Stimulated activated naive B cell treated with anti-CD40 and anti-IgM and Interleukin-4, amounts not matched to agents 10 μg/mL and 1 μg/mL and 100 μg/mL, for 72 hours (primary cell): ENCODE results near the gene THAP12.
"Not testable (repeated sequence)": the region's sequence is repeated elsewhere in the genome, so short reads cannot be mapped to it uniquely, and the experiment has no call there.

Source experiments
- ATAC-seq, 2 donors: fragments of 150-1000 bp; cut with Tn5 transposase; replicated peaks; 2 replicates each; pipeline ENCODE4 v1.10.0; 2021; ENCODE audit warnings: moderate library complexity in 1 of 2
- DNase-seq: peaks from one replicate; pipeline ENCODE4 v3.0.0; 2021
- H3K27ac Mint-ChIP-seq: one replicate; pipeline ENCODE4 v1.8.0; 2022; ENCODE audit warnings: mild to moderate bottlenecking, mixed read lengths
- H3K27me3 Mint-ChIP-seq, 2 donors: one replicate each; pipeline ENCODE4 v1.8.0; 2022; ENCODE audit warnings: mixed read lengths in 2 of 2
- H3K36me3 Mint-ChIP-seq, 2 donors: one replicate each; pipeline ENCODE4 v1.8.0; 2022; ENCODE audit warnings: mixed read lengths in 2 of 2, mild to moderate bottlenecking in 1 of 2
- H3K4me1 Mint-ChIP-seq, 2 donors: one replicate each; pipeline ENCODE4 v1.8.0; 2022; ENCODE audit warnings: mixed read lengths in 2 of 2, mild to moderate bottlenecking in 1 of 2
- H3K4me3 Mint-ChIP-seq, 2 donors: one replicate each; pipeline ENCODE4 v1.8.0; 2022; ENCODE audit warnings: mild to moderate bottlenecking in 2 of 2, mixed read lengths in 2 of 2, moderate library complexity in 1 of 2
- H3K9me3 Mint-ChIP-seq, 2 donors: one replicate each; pipeline ENCODE4 v1.8.0; 2022; ENCODE audit warnings: mixed read lengths in 2 of 2, mild to moderate bottlenecking in 1 of 2

The THAP12 gene

DNA sequence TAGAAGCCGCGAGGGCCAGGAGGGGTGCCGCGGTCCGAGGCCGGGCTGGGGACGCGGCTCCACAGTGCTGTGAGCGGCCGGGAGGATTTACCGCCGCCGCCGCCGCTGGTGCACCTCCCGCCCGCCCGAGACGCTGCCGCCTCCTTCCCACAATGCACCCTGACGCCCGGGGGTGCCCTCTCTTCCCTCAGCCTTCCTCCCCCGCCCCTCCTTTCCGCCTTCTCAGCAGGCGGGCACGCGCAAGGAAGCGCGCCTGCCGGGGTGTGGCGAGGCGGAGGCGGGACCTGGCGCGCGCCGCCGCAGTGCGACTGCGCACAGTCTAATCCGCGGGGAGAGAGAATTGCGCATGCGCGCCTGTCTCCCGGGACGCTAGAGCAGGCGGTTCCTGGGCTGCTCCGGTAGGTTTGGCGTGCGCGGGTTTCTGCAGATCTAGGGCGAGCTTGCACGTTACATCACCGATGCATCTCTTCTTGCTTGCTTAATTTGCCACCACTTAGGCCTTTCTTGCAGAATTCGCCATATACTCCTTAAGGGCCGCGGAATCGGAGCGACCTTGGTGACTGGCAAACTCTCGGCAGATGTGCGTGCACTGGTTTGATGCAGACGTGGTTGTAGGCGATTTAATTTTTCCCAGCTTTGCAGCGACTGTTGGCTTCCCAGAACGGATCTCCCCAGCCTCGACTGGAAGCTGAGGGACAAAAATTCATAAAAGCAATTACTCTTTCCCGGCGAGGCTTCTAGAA lies at the start of gene THAP12, which contains the start of gene GVQW3:
TSS of gene THAP12 (minus strand) at position 156 of the 743 bp plus-strand sequence. CDS start 296 bp downstream, outside the sequence.
TSS of gene GVQW3 (plus strand) at position 347 of the 743 bp plus-strand sequence. CDS start 506 bp downstream, outside the sequence.
- peak; percentile 98 for DNase-seq
- peak within 1 kb of the TSS; percentile 91 to 95 for H3K4me3 Mint-ChIP-seq
- H3K27ac Mint-ChIP-seq, result peak within 1 kb of the TSS; percentile 95
- no peaks in the 10 kb centered on the region for H3K9me3 Mint-ChIP-seq
- peaks cover 9 to 16% of the 10 kb centered on the region in 2 donors for H3K36me3 Mint-ChIP-seq
- no peaks in the 10 kb centered on the region for H3K27me3 Mint-ChIP-seq
- peaks cover 47 to 71% of the 10 kb centered on the region in 2 donors for H3K4me1 Mint-ChIP-seq
- peak; percentile 89 for ATAC-seq

GRCh38 chr11:76426660-76427059 lies 45.7 kb upstream of the THAP12 start:
- H3K9me3 Mint-ChIP-seq, result no peaks in the 10 kb centered on the region
- H3K4me3 Mint-ChIP-seq, result no peak overlapping the region
- peaks cover 10 to 11% of the 10 kb centered on the region in 2 donors for H3K4me1 Mint-ChIP-seq
- no peaks in the 10 kb centered on the region for H3K36me3 Mint-ChIP-seq
- ATAC-seq, result no peak
- DNase-seq, result no peak
- H3K27ac Mint-ChIP-seq, result no peak overlapping the region
- peaks cover 0 to 10% of the 10 kb centered on the region in 2 donors for H3K27me3 Mint-ChIP-seq

GRCh38 chr11:76424891-76425290 lies 44.0 kb upstream of the THAP12 start:
- peak in 1 of 2 donors; percentile 11 for ATAC-seq
- no peak overlapping the region for H3K27ac Mint-ChIP-seq

GRCh38 chr11:76424379-76424778 lies 43.4 kb upstream of the THAP12 start:
- Mint-ChIP-seq H3K27ac (no peak overlapping the region), H3K36me3 (no peaks in the 10 kb centered on the region), H3K4me3 (no peak overlapping the region), H3K9me3 (no peaks in the 10 kb centered on the region), H3K4me1 (peaks cover 10 to 11% of the 10 kb centered on the region in 2 donors), H3K27me3 (peaks cover 0 to 15% of the 10 kb centered on the region in 2 donors)
- peak; percentile 7 for DNase-seq
- peak; percentile 91 to 97 for ATAC-seq

More at GRCh38 chr11:76424891-76425290, 44.0 kb upstream of the THAP12 start:
- Mint-ChIP-seq H3K4me3 (no peak overlapping the region), H3K36me3 (no peaks in the 10 kb centered on the region), H3K4me1 (peaks cover 10 to 11% of the 10 kb centered on the region in 2 donors), H3K27me3 (peaks cover 0 to 10% of the 10 kb centered on the region in 2 donors), H3K9me3 (no peaks in the 10 kb centered on the region)
- DNase-seq, result no peak

- Mint-ChIP-seq H3K9me3 (no peaks in the 10 kb centered on the region), H3K36me3 (no peaks in the 10 kb centered on the region), H3K4me1 (peaks cover 7 to 9% of the 10 kb centered on the region in 2 donors), H3K27me3 (peaks cover 3 to 13% of the 10 kb centered on the region in 2 donors), H3K27ac (no peak overlapping the region), H3K4me3 (no peak overlapping the region)
- ATAC-seq (peak; percentile 44), DNase-seq (no peak)
Observed at GRCh38 chr11:76419896-76420295, 39.0 kb upstream of the THAP12 start.

- H3K4me3 Mint-ChIP-seq, result no peak overlapping the region
- H3K27me3 Mint-ChIP-seq, result peaks cover 10 to 23% of the 10 kb centered on the region in 2 donors
- no peak for ATAC-seq
- H3K4me1 Mint-ChIP-seq, result no peaks in the 10 kb centered on the region
- no peak overlapping the region for H3K27ac Mint-ChIP-seq
- no peaks in the 10 kb centered on the region for H3K9me3 Mint-ChIP-seq
- no peak for DNase-seq
- H3K36me3 Mint-ChIP-seq, result no peaks in the 10 kb centered on the region
Observed at GRCh38 chr11:76415073-76415472, 34.1 kb upstream of the THAP12 start.

DNA sequence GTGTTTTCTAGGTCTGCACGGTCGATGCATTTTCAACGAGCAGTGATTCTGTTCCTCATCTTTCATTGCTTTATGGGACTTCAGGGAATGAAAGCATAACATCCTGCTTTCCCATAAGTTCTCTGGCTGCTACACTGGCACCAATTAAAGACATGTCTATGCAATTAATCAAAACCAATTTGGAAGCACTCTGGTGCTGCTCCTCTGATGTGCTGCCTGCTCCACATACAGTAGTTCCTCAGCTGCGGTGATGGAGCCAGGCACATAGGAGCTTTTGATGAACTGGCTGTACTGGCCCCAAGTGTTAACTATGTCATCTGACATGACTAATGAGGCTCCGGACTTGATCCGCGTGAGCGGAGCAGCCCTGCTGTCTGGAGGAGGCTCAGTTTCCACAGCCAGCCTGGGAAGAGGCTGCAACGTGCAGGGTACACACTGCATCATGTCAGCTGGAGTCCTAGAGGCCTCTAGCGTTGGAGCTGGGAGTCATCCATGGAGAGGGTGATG lies 30.0 kb upstream of the THAP12 start:
- no peaks in the 10 kb centered on the region for H3K36me3 Mint-ChIP-seq
- H3K27me3 Mint-ChIP-seq, result peaks cover 7 to 10% of the 10 kb centered on the region in 2 donors
- ATAC-seq (no peak), DNase-seq (no peak)
- H3K4me3 Mint-ChIP-seq, result no peak overlapping the region
- no peaks in the 10 kb centered on the region for H3K9me3 Mint-ChIP-seq
- peaks cover 0 to 1% of the 10 kb centered on the region in 2 donors for H3K4me1 Mint-ChIP-seq
- H3K27ac Mint-ChIP-seq, result no peak overlapping the region

GRCh38 chr11:76408171-76408965 lies 27.4 kb upstream of the THAP12 start:
- Mint-ChIP-seq H3K9me3 (no peaks in the 10 kb centered on the region), H3K4me1 (peaks cover 0 to 1% of the 10 kb centered on the region in 2 donors), H3K36me3 (no peaks in the 10 kb centered on the region), H3K27me3 (peaks cover 0 to 18% of the 10 kb centered on the region in 2 donors), H3K4me3 (no peak overlapping the region), H3K27ac (no peak overlapping the region)
- ATAC-seq (no peak), DNase-seq (no peak)

- Mint-ChIP-seq H3K27ac (no peak overlapping the region), H3K4me3 (no peak overlapping the region), H3K36me3 (no peaks in the 10 kb centered on the region), H3K27me3 (peaks cover 0 to 8% of the 10 kb centered on the region in 2 donors), H3K4me1 (peaks cover 0 to 1% of the 10 kb centered on the region in 2 donors), H3K9me3 (no peaks in the 10 kb centered on the region)
- ATAC-seq (no peak), DNase-seq (no peak)
Observed at GRCh38 chr11:76406359-76406758, 25.4 kb upstream of the THAP12 start.

DNA sequence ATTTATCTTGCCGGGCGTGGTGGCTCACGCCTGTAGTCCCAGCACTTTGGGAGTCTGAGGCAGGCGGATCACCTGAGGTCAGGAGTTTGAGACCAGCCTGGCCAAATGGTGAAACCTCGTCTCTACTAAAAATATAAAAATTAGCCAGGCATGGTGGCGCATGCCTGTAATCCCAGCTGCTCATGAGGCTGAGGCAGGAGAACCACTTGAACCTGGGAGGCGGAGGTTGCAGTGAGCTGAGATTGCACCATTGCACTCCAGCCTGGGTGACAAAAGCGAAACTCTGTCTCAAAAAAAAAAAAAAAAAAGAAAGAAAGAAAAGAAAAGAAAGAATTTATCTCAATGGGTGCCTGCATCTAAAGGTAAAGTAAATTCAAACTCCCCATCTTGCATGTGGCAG lies 20.6 kb upstream of the THAP12 start:
- not testable (repeated sequence) for H3K4me3 Mint-ChIP-seq, H3K36me3 Mint-ChIP-seq, ATAC-seq, H3K9me3 Mint-ChIP-seq, DNase-seq, H3K27me3 Mint-ChIP-seq, H3K4me1 Mint-ChIP-seq, H3K27ac Mint-ChIP-seq

- Mint-ChIP-seq H3K27me3 (peaks cover 0 to 8% of the 10 kb centered on the region in 2 donors), H3K27ac (no peak overlapping the region), H3K4me3 (no peak overlapping the region), H3K36me3 (no peaks in the 10 kb centered on the region), H3K9me3 (no peaks in the 10 kb centered on the region), H3K4me1 (no peaks in the 10 kb centered on the region)
- ATAC-seq (no peak), DNase-seq (no peak)
Observed at GRCh38 chr11:76400967-76401366, 20.0 kb upstream of the THAP12 start.

GRCh38 chr11:76397383-76397782 lies 16.5 kb upstream of the THAP12 start:
- peaks cover 7 to 10% of the 10 kb centered on the region in 2 donors for H3K4me1 Mint-ChIP-seq
- H3K27ac Mint-ChIP-seq, result no peak overlapping the region
- no peaks in the 10 kb centered on the region for H3K9me3 Mint-ChIP-seq
- H3K36me3 Mint-ChIP-seq, result no peaks in the 10 kb centered on the region
- DNase-seq (no peak), ATAC-seq (peak; percentile 23 to 27)
- H3K27me3 Mint-ChIP-seq, result no peaks in the 10 kb centered on the region
- H3K4me3 Mint-ChIP-seq, result no peak overlapping the region

DNA sequence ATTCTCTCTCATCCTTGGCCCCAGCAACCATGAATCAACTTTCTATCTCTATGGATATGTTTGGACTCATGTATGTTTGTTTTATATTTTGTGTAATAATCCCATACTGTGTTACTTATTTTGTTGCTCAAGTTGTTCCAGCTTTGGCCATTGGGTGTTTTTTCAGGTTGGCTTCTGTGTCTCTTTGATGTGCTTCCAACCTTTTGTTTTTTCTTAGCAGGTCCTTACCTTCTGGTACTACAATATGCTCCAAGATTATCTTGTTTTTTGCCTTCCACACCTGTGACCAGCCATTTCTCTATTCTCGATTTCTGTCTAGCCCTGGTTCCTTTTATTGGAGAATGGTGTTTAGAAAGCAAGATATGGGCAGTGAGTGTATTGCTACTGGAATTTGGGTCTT lies 14.4 kb upstream of the THAP12 start:
- H3K4me3 Mint-ChIP-seq, result no peak overlapping the region
- no peak overlapping the region for H3K27ac Mint-ChIP-seq
- peaks cover 9 to 16% of the 10 kb centered on the region in 2 donors for H3K4me1 Mint-ChIP-seq
- ATAC-seq, result no peak
- DNase-seq, result no peak
- no peaks in the 10 kb centered on the region for H3K27me3 Mint-ChIP-seq
- no peaks in the 10 kb centered on the region for H3K9me3 Mint-ChIP-seq
- H3K36me3 Mint-ChIP-seq, result no peaks in the 10 kb centered on the region

- no peaks in the 10 kb centered on the region for H3K9me3 Mint-ChIP-seq
- no peaks in the 10 kb centered on the region for H3K27me3 Mint-ChIP-seq
- H3K4me1 Mint-ChIP-seq, result peaks cover 9 to 18% of the 10 kb centered on the region in 2 donors
- ATAC-seq (no peak), DNase-seq (no peak)
- no peak overlapping the region for H3K4me3 Mint-ChIP-seq
- H3K27ac Mint-ChIP-seq, result no peak overlapping the region
- no peaks in the 10 kb centered on the region for H3K36me3 Mint-ChIP-seq
Observed at GRCh38 chr11:76394411-76394810, 13.5 kb upstream of the THAP12 start.
